Measurements from ENCODE around the gene NPBWR2.
"Not testable (repeated sequence)": the region's sequence is repeated elsewhere in the genome, so short reads cannot be mapped to it uniquely, and the experiment has no call there.

The NPBWR2 gene

GRCh38 chr20:64091770-64092169 is 15.6 kb downstream of the NPBWR2 start:
- Histone ChIP-seq H3K4me1 (ENCODE audit: low read depth, poor library complexity, severe bottlenecking) (no peaks in the 10 kb centered on the region), H2AFZ (ENCODE audit: low read depth) (no peak overlapping the region), H3K4me2 (no peak overlapping the region), H3K79me2 (ENCODE audit: insufficient read depth, low read depth) (no peaks in the 10 kb centered on the region), H4K20me1 (ENCODE audit: insufficient read depth) (no peaks in the 10 kb centered on the region), H3K4me3 (IDR thresholded peaks at IDR 0.05; ENCODE audit: insufficient read depth, low read depth, low read length) (no peak overlapping the region), H3K27ac (no peak overlapping the region), H3K27me3 (ENCODE audit: insufficient read depth, low read depth) (peaks cover 53% of the 10 kb centered on the region), H3K36me3 (ENCODE audit: insufficient read depth) (no peaks in the 10 kb centered on the region), H3K9ac (no peak overlapping the region)
- TF ChIP-seq, protein P1, sequence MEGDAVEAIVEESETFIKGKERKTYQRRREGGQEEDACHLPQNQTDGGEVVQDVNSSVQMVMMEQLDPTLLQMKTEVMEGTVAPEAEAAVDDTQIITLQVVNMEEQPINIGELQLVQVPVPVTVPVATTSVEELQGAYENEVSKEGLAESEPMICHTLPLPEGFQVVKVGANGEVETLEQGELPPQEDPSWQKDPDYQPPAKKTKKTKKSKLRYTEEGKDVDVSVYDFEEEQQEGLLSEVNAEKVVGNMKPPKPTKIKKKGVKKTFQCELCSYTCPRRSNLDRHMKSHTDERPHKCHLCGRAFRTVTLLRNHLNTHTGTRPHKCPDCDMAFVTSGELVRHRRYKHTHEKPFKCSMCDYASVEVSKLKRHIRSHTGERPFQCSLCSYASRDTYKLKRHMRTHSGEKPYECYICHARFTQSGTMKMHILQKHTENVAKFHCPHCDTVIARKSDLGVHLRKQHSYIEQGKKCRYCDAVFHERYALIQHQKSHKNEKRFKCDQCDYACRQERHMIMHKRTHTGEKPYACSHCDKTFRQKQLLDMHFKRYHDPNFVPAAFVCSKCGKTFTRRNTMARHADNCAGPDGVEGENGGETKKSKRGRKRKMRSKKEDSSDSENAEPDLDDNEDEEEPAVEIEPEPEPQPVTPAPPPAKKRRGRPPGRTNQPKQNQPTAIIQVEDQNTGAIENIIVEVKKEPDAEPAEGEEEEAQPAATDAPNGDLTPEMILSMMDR (conservative IDR thresholded peaks at IDR 0.05; ENCODE audit: low read depth, low read length) = no peak

DNA sequence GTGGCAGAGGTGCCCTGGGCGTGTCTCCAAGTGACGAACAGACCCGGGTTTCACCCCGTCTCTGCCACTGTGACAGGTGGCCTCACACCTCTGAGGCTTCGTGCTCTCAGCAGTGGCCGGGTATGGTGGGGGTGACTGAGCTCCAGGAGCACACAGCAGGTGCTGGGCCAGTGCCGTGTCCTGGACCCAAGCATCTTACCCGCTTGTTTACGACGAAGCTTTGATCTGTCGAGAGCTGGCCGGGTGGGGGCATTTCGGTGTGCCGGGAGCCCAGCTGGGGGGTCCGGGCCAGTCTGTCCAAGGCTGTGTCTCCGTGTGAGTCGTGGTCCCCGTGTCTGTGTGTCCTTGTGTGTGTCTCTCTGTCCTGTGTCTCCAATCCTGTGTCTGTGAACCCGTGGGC is 16.0 kb downstream of the NPBWR2 start:
- peaks cover 55% of the 10 kb centered on the region for H3K27me3 ChIP-seq (ENCODE audit: insufficient read depth, low read depth)
- H3K79me2 ChIP-seq (ENCODE audit: insufficient read depth, low read depth) = no peaks in the 10 kb centered on the region
- no peak overlapping the region for H3K4me2 ChIP-seq
- no peak overlapping the region for H2AFZ ChIP-seq (ENCODE audit: low read depth)
- TF ChIP-seq, protein P1 (conservative IDR thresholded peaks at IDR 0.05; ENCODE audit: low read depth, low read length) = no peak
- H3K4me3 ChIP-seq (IDR thresholded peaks at IDR 0.05; ENCODE audit: insufficient read depth, low read depth, low read length) = no peak overlapping the region
- no peaks in the 10 kb centered on the region for H4K20me1 ChIP-seq (ENCODE audit: insufficient read depth)
- no peak overlapping the region for H3K9ac ChIP-seq
- H3K4me1 ChIP-seq (ENCODE audit: low read depth, poor library complexity, severe bottlenecking) = no peaks in the 10 kb centered on the region
- no peaks in the 10 kb centered on the region for H3K36me3 ChIP-seq (ENCODE audit: insufficient read depth)
- H3K27ac ChIP-seq = no peak overlapping the region

DNA sequence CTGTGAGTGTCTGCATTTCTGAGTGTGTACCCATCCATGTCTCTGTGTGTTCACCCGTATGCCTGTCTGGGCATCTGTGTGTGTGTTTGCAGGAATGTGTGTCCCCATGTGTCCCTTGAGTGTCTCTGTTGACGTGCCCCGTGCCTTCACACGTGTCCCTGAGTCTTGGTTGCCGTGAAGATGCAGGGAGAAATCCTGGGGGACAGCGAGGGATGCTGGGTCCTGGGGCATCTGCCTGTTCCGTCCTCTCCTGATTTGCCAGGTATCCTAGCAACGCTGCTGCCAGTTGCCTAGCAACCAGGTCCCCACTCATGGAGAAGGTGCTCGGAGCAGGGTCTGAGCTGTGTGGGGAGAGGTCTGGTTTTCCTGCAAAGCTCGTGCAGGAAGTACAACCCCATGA is 17.2 kb downstream of the NPBWR2 start:
- H3K4me3 ChIP-seq (IDR thresholded peaks at IDR 0.05; ENCODE audit: insufficient read depth, low read depth, low read length) = no peak overlapping the region
- H3K9ac ChIP-seq = no peak overlapping the region
- H3K27me3 ChIP-seq (ENCODE audit: insufficient read depth, low read depth) = peaks cover 59% of the 10 kb centered on the region
- TF ChIP-seq, protein P1 (conservative IDR thresholded peaks at IDR 0.05; ENCODE audit: low read depth, low read length) = no peak
- no peaks in the 10 kb centered on the region for H3K79me2 ChIP-seq (ENCODE audit: insufficient read depth, low read depth)
- H3K27ac ChIP-seq = no peak overlapping the region
- no peak overlapping the region for H3K4me2 ChIP-seq
- H4K20me1 ChIP-seq (ENCODE audit: insufficient read depth) = no peaks in the 10 kb centered on the region
- no peaks in the 10 kb centered on the region for H3K36me3 ChIP-seq (ENCODE audit: insufficient read depth)
- H3K4me1 ChIP-seq (ENCODE audit: low read depth, poor library complexity, severe bottlenecking) = no peaks in the 10 kb centered on the region
- no peak overlapping the region for H2AFZ ChIP-seq (ENCODE audit: low read depth)

DNA sequence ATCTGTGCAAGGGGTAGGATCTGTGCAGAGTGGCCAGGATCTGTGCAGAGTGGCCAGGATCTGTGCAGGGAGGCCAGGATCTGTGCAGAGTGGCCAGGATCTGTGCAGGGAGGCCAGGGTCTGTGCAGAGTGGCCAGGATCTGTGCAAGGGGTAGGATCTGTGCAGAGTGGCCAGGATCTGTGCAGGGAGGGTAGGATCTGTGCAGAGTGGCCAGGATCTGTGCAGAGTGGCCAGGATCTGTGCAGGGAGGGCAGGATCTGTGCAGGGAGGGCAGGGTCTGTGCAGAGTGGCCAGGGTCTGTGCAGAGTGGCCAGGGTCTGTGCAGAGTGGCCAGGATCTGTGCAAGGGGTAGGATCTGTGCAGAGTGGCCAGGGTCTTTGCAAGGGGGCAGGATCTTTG is 18.8 kb downstream of the NPBWR2 start:
- peaks cover 73% of the 10 kb centered on the region for H3K27me3 ChIP-seq (ENCODE audit: insufficient read depth, low read depth)
- not testable (repeated sequence) for H4K20me1 ChIP-seq (ENCODE audit: insufficient read depth); H3K79me2 ChIP-seq (ENCODE audit: insufficient read depth, low read depth); H3K4me2 ChIP-seq; H3K4me3 ChIP-seq (IDR thresholded peaks at IDR 0.05; ENCODE audit: insufficient read depth, low read depth, low read length); H3K4me1 ChIP-seq (ENCODE audit: low read depth, poor library complexity, severe bottlenecking); H3K36me3 ChIP-seq (ENCODE audit: insufficient read depth); H3K27ac ChIP-seq; H2AFZ ChIP-seq (ENCODE audit: low read depth); H3K9ac ChIP-seq

DNA sequence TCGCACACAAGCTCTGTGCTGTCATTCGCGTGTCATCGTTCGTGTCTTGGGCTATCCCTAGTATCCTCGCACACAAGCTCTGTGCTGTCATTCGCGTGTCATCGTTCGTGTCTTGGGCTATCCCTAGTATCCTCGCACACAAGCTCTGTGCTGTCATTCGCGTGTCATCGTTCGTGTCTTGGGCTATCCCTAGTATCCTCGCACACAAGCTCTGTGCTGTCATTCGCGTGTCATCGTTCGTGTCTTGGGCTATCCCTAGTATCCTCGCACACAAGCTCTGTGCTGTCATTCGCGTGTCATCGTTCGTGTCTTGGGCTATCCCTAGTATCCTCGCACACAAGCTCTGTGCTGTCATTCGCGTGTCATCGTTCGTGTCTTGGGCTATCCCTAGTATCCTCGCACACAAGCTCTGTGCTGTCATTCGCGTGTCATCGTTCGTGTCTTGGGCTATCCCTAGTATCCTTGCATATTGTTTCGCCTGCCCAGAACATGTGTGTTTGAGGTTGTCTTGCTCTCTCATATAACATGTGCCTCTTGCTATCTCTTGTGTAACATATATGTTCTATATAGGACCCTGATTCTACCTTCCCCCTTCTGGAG is 20.0 kb downstream of the NPBWR2 start:
- H3K4me1 ChIP-seq (ENCODE audit: low read depth, poor library complexity, severe bottlenecking); H3K27ac ChIP-seq; H3K9ac ChIP-seq; H3K4me3 ChIP-seq (IDR thresholded peaks at IDR 0.05; ENCODE audit: insufficient read depth, low read depth, low read length); H3K79me2 ChIP-seq (ENCODE audit: insufficient read depth, low read depth); H3K36me3 ChIP-seq (ENCODE audit: insufficient read depth); H2AFZ ChIP-seq (ENCODE audit: low read depth); H4K20me1 ChIP-seq (ENCODE audit: insufficient read depth); H3K4me2 ChIP-seq: not testable (repeated sequence)
- peaks cover 81% of the 10 kb centered on the region for H3K27me3 ChIP-seq (ENCODE audit: insufficient read depth, low read depth)
